NB4 (cell line): Measurements from ENCODE around the gene HDX.

ENCODE experiments used
- DNase-seq: peaks from one replicate; pipeline ENCODE4 v3.0.0; 2010; ENCODE audit warnings: low read depth
- H3K4me3 ChIP-seq: one replicate; pipeline ENCODE4 v1.5.1; 2011; ENCODE audit warnings: mild to moderate bottlenecking, low read depth, low read length, moderate library complexity
- MYC ChIP-seq: IDR thresholded peaks from 2 replicates; pipeline ENCODE4 v1.6.1; 2011; ENCODE audit warnings: low read depth, low read length
- POLR2A ChIP-seq: IDR thresholded peaks from 2 replicates; pipeline ENCODE4 v1.6.1; 2011; ENCODE audit warnings: mild to moderate bottlenecking; ENCODE audit not compliant: insufficient read length; ENCODE audit errors: extremely low read depth
- TF ChIP-seq, protein P1 (sequence below): IDR thresholded peaks from one replicate; pipeline ENCODE4 v1.5.1; 2012; ENCODE audit warnings: low read depth, low read length
- TF ChIP-seq, protein P2 (sequence below): IDR thresholded peaks from 2 replicates; pipeline ENCODE4 v1.6.1; 2011; ENCODE audit warnings: low read depth, low read length

HDX gene

DNA sequence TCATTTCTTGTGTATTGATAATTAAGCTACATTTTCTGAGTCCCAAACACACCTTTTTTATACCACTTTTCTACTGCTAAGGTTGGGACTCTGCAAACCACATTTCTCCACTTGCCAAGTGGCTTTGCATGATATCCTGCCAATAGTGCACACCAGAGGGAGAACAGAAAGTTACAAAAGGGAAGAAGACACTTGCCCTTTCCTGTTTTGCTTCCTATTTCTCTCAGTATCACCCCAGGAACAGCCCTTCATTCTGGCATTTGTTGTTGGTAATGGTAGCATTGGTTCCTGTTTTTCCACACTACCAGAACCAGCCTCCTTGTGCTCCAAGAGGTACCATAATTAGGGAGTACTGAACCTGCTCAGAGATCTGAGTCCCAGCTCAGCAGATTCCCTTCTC, 87.1 kb downstream of the HDX start:
- no peak for DNase-seq
- H3K4me3 ChIP-seq, result no peak overlapping the region
- TF ChIP-seq, protein P1, sequence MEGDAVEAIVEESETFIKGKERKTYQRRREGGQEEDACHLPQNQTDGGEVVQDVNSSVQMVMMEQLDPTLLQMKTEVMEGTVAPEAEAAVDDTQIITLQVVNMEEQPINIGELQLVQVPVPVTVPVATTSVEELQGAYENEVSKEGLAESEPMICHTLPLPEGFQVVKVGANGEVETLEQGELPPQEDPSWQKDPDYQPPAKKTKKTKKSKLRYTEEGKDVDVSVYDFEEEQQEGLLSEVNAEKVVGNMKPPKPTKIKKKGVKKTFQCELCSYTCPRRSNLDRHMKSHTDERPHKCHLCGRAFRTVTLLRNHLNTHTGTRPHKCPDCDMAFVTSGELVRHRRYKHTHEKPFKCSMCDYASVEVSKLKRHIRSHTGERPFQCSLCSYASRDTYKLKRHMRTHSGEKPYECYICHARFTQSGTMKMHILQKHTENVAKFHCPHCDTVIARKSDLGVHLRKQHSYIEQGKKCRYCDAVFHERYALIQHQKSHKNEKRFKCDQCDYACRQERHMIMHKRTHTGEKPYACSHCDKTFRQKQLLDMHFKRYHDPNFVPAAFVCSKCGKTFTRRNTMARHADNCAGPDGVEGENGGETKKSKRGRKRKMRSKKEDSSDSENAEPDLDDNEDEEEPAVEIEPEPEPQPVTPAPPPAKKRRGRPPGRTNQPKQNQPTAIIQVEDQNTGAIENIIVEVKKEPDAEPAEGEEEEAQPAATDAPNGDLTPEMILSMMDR, result no peak
- no peak for TF ChIP-seq POLR2A
- TF ChIP-seq, protein P2, sequence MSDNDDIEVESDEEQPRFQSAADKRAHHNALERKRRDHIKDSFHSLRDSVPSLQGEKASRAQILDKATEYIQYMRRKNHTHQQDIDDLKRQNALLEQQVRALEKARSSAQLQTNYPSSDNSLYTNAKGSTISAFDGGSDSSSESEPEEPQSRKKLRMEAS, result no peak
- no peak for TF ChIP-seq MYC

DNA sequence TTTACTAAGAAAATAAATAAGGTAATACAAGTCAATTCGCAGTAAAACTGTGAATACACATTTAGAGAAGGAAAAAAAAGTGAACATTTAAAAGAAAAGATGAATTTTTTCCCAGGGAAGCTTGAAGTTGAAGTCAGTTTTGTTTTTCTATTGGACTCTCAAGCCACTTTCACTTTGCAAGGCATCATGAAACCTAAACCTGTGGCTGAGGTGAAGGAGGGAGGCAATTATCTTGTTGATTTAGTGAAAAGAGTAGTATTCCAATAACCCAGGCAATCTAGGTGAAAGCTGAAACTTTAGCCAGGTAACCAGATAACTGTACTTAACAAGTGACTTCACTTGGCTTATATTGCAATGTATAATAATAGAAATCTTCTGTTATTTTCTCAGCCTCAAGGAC, 138.6 kb downstream of the HDX start:
- no peak overlapping the region for H3K4me3 ChIP-seq
- no peak for TF ChIP-seq MYC
- TF ChIP-seq, protein P1, result no peak
- no peak for DNase-seq

DNA sequence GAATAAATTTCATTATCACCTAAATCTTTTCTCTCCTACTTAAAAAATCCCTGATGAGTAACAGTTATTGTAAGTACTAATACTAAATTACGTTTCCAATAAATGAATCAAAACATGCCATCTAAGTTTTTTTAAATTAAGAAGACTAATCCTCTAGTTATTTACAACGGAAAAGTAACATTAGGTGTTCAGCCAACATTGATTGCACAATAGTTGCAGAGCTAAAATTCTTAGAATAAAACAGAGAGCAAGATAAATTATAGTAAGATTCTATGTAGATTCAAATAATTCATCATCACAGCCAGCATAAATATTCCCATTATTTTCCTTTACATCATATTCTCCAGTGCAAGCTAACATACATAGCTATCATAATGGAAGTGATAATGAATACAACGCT, 139.2 kb downstream of the HDX start:
- TF ChIP-seq POLR2A (no peak), MYC (no peak)
- TF ChIP-seq, protein P2, result no peak
- TF ChIP-seq, protein P1, result no peak
- no peak for DNase-seq
- no peak overlapping the region for H3K4me3 ChIP-seq

DNA sequence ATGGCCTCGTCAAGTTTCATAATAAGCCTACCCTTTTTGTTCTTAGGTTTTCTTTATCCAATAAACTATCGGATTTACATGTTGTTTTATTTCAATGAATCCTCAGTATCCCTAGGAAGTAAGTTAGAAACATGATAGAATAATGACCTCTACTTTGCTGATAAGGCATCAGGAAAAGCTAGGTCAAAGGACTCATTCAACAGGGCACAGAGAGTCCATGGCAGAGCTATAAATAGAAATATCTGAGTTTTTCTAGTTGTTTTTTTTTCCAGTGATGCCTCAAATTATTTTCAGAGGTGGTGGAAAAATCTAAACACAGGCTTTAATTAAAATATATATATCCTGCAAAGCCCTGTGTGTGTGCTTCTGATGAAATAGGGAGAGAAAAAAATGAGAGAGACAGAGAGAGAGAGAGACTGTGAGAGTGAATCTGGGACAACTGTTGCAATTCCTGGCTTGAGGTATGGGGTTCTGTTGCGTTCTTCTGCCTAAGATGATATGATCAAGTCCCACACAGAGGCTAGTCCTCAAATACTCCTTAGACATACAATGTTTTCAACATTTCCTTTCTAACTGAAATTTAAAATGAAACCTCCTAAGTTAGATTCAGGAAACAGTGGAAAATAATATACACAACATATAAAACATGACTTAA, 139.9 kb downstream of the HDX start:
- TF ChIP-seq, protein P1, result no peak
- no peak for TF ChIP-seq MYC
- TF ChIP-seq, protein P2, result no peak
- DNase-seq, result no peak
- H3K4me3 ChIP-seq, result no peak overlapping the region

DNA sequence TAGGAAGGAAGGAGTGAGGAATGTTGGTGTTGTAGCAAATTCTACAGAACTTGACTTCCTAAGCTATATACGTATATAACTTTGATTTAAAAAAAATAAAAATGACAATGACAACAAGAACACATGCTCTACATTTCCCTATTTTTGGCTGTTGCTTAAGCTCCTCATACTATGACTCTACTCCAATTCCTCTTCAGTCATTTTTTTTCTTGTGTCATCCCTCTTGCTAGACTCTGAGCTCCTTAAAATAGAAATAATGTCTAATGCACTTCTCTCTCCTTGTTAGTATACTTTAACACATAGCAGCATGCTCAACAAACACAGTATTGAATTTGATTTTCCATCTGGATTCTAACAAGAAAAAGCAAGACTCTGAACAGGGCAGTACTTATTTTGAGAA, 144.0 kb downstream of the HDX start:
- TF ChIP-seq, protein P2, result no peak
- TF ChIP-seq POLR2A, result no peak
- DNase-seq, result no peak
- H3K4me3 ChIP-seq, result no peak overlapping the region

DNA sequence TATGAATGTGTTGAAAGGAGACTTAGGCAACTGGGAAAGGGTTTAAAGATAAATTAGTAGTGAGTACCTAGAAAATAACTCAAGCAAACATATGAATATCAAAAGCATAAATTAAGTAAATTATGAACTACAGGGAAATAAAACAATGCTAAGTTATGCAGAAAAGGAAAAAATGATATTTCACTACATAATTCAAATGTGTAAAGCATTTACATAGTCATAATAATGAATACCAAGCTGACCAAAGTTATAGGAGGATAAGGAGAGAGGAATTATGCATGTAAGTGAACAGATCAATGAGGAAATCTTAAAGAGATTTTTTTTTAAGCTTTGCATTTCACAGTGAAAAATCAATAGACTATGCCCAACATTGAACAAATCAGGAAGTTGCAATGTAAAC, 145.0 kb downstream of the HDX start:
- DNase-seq, result no peak
- H3K4me3 ChIP-seq, result no peak overlapping the region
- TF ChIP-seq, protein P2, result no peak
- TF ChIP-seq, protein P1, result no peak
